Measurements from ENCODE around the gene TMC5.

TMC5 gene

DNA sequence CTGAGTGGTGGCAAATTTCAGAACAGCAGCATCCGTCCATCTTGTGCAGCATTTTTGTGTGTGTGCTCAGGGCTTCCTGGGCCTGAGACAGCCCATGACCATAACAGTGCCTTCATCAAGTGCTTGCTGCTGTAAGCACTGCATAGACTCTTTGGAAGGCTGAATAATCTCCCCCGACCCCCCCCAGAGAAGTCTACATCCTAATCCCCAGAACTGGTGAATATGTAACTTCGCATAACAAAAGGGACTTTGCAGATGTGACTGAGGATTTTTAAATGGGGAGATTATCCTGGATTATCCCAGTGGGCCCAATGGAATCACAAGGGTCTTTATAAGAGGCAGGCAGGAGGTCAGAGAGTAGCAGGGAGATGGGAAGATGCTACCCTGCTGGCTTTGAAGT is 50.6 kb downstream of the TMC5 start:
- no peak for DNase-seq

DNA sequence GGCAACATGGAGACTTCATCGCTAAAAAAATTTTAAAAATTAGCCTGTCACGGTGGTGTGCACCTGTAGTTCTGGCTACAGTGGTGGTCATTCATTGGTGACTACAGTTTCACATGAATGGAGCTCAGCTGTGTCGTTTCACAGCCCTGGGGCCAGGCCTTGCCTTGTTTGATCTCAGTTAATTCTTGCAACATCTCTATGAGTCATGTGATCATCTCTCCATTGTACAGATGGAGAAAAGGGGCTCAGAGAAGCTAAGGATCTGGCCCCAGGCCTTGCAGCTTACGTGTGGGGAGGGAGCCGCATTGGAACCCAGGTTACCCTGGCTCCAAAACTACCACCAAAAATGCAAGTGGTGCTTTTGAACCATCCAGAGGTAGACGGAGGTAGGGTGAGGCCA is 54.8 kb downstream of the TMC5 start:
- no peak for DNase-seq

- DNase-seq = no peak
These were observed 56.9 kb downstream of the TMC5 start for GRCh38 chr16:19474617-19475016.

DNA sequence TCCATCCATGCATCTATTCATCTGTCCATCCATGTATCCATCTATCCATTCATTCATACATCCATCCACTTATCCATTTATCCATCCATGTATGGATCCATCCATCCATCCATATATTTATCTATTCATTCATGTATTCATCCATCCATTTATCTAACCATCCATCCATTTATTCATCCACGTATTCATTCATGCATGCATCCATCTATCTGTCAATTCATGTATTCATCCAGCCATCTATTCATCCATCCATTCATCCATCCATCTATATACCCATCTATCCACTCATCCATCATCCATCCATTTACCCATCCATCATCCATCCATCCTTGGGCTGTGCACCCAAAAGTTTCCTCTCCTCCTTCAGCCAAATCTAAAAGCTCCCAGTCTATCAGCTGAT is 60.8 kb downstream of the TMC5 start:
- DNase-seq = no peak

- no peak for DNase-seq
These were observed 61.6 kb downstream of the TMC5 start for GRCh38 chr16:19479302-19479721.

- DNase-seq = no peak
These were observed 63.6 kb downstream of the TMC5 start for GRCh38 chr16:19481296-19481695.

DNA sequence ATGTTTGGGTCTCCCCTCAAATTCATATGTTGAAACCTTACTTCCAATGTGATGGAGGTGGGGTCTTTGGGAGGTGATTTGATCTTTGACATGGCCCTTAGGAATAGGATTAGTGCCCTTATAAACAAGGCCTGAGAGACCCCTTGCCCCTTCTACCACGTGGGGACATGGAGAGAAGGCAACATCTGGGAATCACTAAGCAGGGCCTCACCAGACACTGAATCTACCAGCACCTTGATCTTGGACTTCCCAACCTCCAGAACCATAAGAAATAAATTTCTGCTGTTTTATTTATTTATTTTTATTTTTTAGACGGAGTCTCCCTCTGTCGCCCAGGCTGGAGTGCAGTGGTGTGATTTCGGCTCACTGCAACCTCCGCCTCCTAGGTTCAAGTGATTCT is 64.1 kb downstream of the TMC5 start:
- no peak for DNase-seq

DNA sequence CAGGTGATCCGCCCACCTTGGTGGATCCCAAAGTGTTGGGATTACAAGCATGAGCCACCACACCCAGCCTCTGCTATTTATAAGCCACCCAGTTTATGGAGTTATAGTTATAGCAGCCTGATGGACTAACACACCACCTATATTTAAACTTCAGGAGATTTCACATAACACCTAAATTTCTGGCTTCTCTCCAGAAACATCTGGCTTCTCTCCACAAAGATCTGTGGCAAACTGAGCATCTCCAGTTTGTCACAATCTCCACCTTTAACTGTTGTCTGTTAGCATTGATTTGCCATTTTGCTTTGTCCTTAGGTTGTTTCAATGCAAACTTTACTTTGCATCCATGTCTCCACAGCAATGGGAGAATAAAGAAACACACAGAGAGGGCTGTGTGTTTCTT is 64.6 kb downstream of the TMC5 start:
- no peak for DNase-seq

- DNase-seq = no peak
These were observed 66.4 kb downstream of the TMC5 start for GRCh38 chr16:19484096-19484495.

- no peak for DNase-seq
These were observed 67.9 kb downstream of the TMC5 start for GRCh38 chr16:19485611-19486010.

DNA sequence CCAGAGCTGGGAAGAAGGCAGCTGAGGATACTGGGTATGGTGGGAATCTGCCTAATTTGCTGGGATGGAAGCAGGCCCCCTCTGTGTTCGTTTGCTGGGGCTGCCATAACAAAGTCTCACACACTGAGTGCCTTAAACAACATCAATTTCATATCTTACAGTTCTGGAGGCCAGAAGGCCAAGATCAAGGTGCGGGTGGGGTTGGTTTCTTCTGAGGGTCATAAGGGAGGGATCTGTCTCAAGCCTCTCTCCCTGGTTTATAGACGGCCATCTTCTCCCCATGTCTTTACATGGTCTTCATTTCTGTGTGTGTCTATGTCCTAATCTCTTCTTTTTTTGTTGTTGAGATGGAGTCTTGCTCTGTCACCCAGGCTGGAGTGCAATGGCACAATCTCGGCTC is 68.4 kb downstream of the TMC5 start:
- DNase-seq = no peak

- no peak for DNase-seq
These were observed 69.2 kb downstream of the TMC5 start for GRCh38 chr16:19486750-19487325.

- DNase-seq = no peak
These were observed 70.5 kb downstream of the TMC5 start for GRCh38 chr16:19488213-19488640.

DNA sequence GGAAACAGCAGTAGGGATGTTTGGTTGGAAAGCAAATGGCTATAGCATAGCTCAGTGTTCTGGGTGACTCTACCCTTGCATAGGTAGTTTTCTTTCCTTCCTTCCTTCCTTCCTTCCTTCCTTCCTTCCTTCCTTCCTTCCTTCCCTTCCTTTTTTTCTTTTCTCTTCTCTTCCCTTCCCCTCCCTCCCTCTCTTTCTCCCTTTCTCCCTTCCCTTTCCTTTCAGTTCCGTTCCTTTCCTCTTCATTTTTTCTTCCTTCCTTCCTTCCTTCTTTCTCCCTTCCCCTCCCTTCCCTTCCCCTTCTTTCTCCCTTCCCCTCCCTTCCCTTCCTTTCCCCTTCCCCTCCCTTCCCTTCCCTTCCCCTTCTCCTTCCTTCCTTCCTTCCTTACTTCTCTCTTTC is 72.9 kb downstream of the TMC5 start:
- no peak for DNase-seq

DNA sequence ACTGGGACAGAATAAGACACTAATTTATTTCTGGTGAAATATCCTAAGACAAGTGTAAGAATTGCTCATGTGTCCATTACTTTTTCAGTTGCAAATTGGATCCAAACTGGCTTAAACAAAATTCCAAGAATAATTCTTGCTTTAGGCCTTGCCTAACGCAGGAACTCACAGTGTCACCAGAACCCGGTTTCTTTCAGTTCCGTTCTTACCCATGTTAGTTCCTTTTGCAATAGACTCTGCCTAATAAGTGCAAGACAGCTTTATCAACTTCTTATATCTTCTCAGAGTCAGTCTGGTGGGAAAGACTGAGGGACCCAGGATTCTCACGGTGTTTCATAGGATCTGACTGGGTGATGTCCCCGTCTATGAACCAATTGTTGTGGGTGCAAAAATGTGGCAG is 79.5 kb downstream of the TMC5 start:
- no peak for DNase-seq

GRCh38 chr16:19499006-19499405 is 81.3 kb downstream of the TMC5 start:
- DNase-seq = no peak

GRCh38 chr16:19499481-19499880 is 81.8 kb downstream of the TMC5 start:
- DNase-seq = no peak

GRCh38 chr16:19502395-19503131 is 84.9 kb downstream of the TMC5 start:
- peak; percentile 10 to 58 (median 41) for DNase-seq

GRCh38 chr16:19503461-19504075 is 85.9 kb downstream of the TMC5 start:
- no peak for DNase-seq

DNA sequence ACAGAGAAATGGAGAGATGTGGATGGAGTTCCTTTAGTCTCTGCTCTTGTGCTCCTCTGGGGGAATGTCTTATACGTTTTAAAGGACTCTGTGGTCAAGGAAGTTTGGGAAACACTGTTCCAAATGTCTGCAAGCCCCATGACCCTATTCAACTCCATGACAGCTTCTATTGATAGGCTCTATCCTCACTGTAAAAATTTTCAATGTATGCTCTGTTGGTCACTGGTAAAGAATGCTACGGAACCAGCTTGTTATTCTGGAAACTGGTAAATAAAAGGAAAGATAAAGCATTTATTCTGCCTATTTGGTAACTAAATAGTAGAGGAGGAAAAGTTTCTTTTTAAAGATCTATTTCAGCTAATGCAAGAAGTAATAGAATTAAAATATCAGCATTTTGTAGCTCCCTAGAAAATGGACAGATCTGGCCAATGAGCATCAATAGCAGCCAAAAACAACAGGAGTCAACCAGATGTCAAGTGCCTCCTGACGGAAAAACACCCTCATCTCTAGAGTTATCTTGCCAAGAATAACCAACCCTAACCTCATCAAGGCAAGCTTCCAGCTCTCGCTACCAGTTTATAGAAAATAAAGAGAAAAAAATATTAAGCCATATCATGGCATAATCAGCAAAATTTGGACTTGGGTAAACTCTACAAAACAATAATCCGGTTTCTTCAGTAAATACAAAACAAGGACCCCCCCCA is 88.1 kb downstream of the TMC5 start:
- no peak for DNase-seq

GRCh38 chr16:19506965-19507364 is 89.3 kb downstream of the TMC5 start:
- no peak for DNase-seq

GRCh38 chr16:19507867-19508266 is 90.2 kb downstream of the TMC5 start:
- DNase-seq = no peak

DNA sequence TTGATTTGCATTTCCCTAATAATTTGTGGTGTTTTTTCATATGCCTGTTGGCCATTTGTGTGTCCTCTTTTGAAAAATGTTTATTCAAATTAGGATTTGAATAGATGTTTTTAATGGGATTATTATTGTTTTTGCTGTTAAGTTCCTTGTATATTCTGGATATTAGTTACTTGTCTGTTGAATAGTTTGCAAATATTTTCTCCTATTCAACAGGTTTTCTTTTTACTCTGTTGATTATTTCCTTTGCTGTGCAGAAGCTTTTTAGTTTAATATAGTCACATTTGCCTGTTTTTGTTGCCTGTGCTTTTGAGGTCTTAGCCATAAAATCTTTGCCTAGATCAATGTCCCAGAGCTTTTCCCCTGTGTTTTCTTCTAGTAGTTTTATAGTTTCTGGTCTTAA is 94.6 kb downstream of the TMC5 start:
- DNase-seq = no peak

Data from T-helper 2 cell (primary cell).